Vagina (tissue), 2 donors: ENCODE data around the gene PPM1G. TPM values are rescaled to one million over a fixed set of nuclear protein-coding genes. Genes with fewer than 3 reads are reported as not detected.
A peak's percentile ranks its signal among the peaks of the same experiment; 100 is the strongest.

Source experiments
- DNase-seq, 2 donors: peaks; one replicate each; pipeline ENCODE4 v3.0.0-alpha.2; 2017; ENCODE audit errors: extremely low spot score in 2 of 2
- H3K27ac ChIP-seq: fragments of 200-600 bp; sonication (generic); one replicate; pipeline ENCODE4 v1.5.1; 2019
- H3K27me3 ChIP-seq: fragments of 200-600 bp; sonication (generic); one replicate; pipeline ENCODE4 v1.5.1; 2019
- H3K36me3 ChIP-seq, 2 donors: fragments of 200-600 bp; sonication (generic); one replicate each; pipeline ENCODE4 v1.5.1; 2017 to 2019
- H3K4me1 ChIP-seq: fragments of 200-600 bp; sonication (generic); one replicate; pipeline ENCODE4 v1.5.1; 2019
- H3K4me3 ChIP-seq, 2 donors: fragments of 200-600 bp; sonication (generic); 1 replicate in 1 of 2; 2 replicates in 1 of 2; pipeline ENCODE4 v1.5.1; 2016 to 2019
- H3K9me3 ChIP-seq: fragments of 200-600 bp; sonication (generic); one replicate; pipeline ENCODE4 v1.5.1; 2019
- CTCF ChIP-seq, 3 experiments: fragments of 450-650 bp in 2 of 3; fragments of 200-600 bp in 1 of 3; sonication (generic) in 1 of 3; IDR thresholded peaks; one replicate each; pipeline ENCODE4 v1.5.1; 2017 to 2019; ENCODE audit warnings: antibody characterized with exemption in 3 of 3, mild to moderate bottlenecking in 2 of 3, moderate library complexity in 2 of 3
- POLR2A ChIP-seq, 2 donors: fragments of 450-650 bp; IDR thresholded peaks; one replicate each; pipeline ENCODE4 v1.6.1; 2017; ENCODE audit warnings: antibody characterized with exemption in 2 of 2, mild to moderate bottlenecking in 2 of 2, moderate library complexity in 2 of 2
- POLR2AphosphoS5 ChIP-seq, 2 donors: sonication (generic); formaldehyde crosslinking; IDR thresholded peaks; one replicate each; pipeline ENCODE4 v1.9.0; 2017; ENCODE audit warnings: antibody characterized with exemption in 2 of 2, mild to moderate bottlenecking in 2 of 2, low read depth in 1 of 2; ENCODE audit not compliant: insufficient read depth in 1 of 2
- intact Hi-C: fragments of 100-400 bp; cut with DNase I; formaldehyde crosslinking; loops from one replicate; pipeline ENCODE4 v1.15.1; 2023
- total RNA-seq: library from RNA; depleted of rRNA; stranded (reverse); fragments of >200 nt; gene quantifications from one replicate; pipeline ENCODE4 v1.2.3, GENCODE V29; 2016

Gene PPM1G
- total RNA-seq, 1 donor from 2014 or later, result 45.4 TPM

- H3K36me3 ChIP-seq, result peaks cover 0 to 64% of the 10 kb centered on the region in 2 donors
- intact Hi-C loops, result no loop called here
- TF ChIP-seq POLR2AphosphoS5 (IDR thresholded peaks at IDR 0.05; ENCODE audit: insufficient read depth in 1 of 2, low read depth in 1 of 2) (no peak), POLR2A (IDR thresholded peaks at IDR 0.05) (no peak), CTCF (IDR thresholded peaks at IDR 0.05) (no peak)
- H3K27ac ChIP-seq, result peak overlapping the region; percentile 89
- peaks cover 20% of the 10 kb centered on the region for H3K4me1 ChIP-seq
- no peaks in the 10 kb centered on the region for H3K9me3 ChIP-seq
- no peaks in the 10 kb centered on the region for H3K27me3 ChIP-seq
- H3K4me3 ChIP-seq, result peak overlapping the region; percentile 77 to 84
- no peak for DNase-seq
These were observed 30.0 kb downstream of the PPM1G start for GRCh38 chr2:27379383-27379835.

GRCh38 chr2:27378809-27379290 is 30.5 kb downstream of the PPM1G start:
- Histone ChIP-seq H3K9me3 (no peaks in the 10 kb centered on the region), H3K4me1 (peaks cover 20% of the 10 kb centered on the region), H3K4me3 (no peak overlapping the region), H3K27ac (no peak overlapping the region), H3K36me3 (peaks cover 0 to 67% of the 10 kb centered on the region in 2 donors), H3K27me3 (no peaks in the 10 kb centered on the region)
- DNase-seq, result no peak
- intact Hi-C loops, result no loop called here
- no peak for TF ChIP-seq POLR2AphosphoS5 (IDR thresholded peaks at IDR 0.05; ENCODE audit: insufficient read depth in 1 of 2, low read depth in 1 of 2)
- TF ChIP-seq POLR2A (IDR thresholded peaks at IDR 0.05), result no peak
- TF ChIP-seq CTCF (IDR thresholded peaks at IDR 0.05), result no peak

- DNase-seq, result no peak
- TF ChIP-seq POLR2A (IDR thresholded peaks at IDR 0.05) (no peak), CTCF (IDR thresholded peaks at IDR 0.05) (no peak), POLR2AphosphoS5 (IDR thresholded peaks at IDR 0.05; ENCODE audit: insufficient read depth in 1 of 2, low read depth in 1 of 2) (peak in 1 of 2 donors; percentile 10)
- Histone ChIP-seq H3K27ac (no peak overlapping the region), H3K36me3 (peaks cover 0 to 67% of the 10 kb centered on the region in 2 donors), H3K27me3 (no peaks in the 10 kb centered on the region), H3K9me3 (no peaks in the 10 kb centered on the region), H3K4me3 (no peak overlapping the region), H3K4me1 (peaks cover 20% of the 10 kb centered on the region)
- intact Hi-C loops, result no loop called here
These were observed 31.1 kb downstream of the PPM1G start for GRCh38 chr2:27378096-27378808.

- Histone ChIP-seq H3K4me3 (no peak overlapping the region), H3K27me3 (no peaks in the 10 kb centered on the region), H3K36me3 (peaks cover 0 to 63% of the 10 kb centered on the region in 2 donors), H3K27ac (no peak overlapping the region), H3K4me1 (peaks cover 23% of the 10 kb centered on the region), H3K9me3 (no peaks in the 10 kb centered on the region)
- intact Hi-C loops, result no loop called here
- no peak for DNase-seq
- TF ChIP-seq POLR2A (IDR thresholded peaks at IDR 0.05) (no peak), CTCF (IDR thresholded peaks at IDR 0.05) (no peak), POLR2AphosphoS5 (IDR thresholded peaks at IDR 0.05; ENCODE audit: insufficient read depth in 1 of 2, low read depth in 1 of 2) (no peak)
These were observed 31.7 kb downstream of the PPM1G start for GRCh38 chr2:27377618-27378095.
